ENCODE measurements around the gene HOXD13.

The HOXD13 gene

GRCh38 chr2:176093145-176093897 is 800 bp downstream of the HOXD13 start:
- no peak for DNase-seq (ENCODE audit: low read depth in 1 of 2, low spot score in 1 of 2)

- DNase-seq (ENCODE audit: low read depth in 1 of 2, low spot score in 1 of 2): no peak
Measured at GRCh38 chr2:176093898-176094249, 1.4 kb downstream of the HOXD13 start.

- DNase-seq (ENCODE audit: low read depth in 1 of 2, low spot score in 1 of 2): no peak
Measured at GRCh38 chr2:176094349-176094748, 1.8 kb downstream of the HOXD13 start.

GRCh38 chr2:176095421-176095820 is 2.9 kb downstream of the HOXD13 start:
- no peak for DNase-seq (ENCODE audit: low read depth in 1 of 2, low spot score in 1 of 2)

- DNase-seq (ENCODE audit: low read depth in 1 of 2, low spot score in 1 of 2): no peak
Measured at GRCh38 chr2:176096243-176096985, 3.9 kb downstream of the HOXD13 start.

GRCh38 chr2:176096986-176097819 is 4.7 kb downstream of the HOXD13 start:
- DNase-seq (ENCODE audit: low read depth in 1 of 2, low spot score in 1 of 2): peak in 1 of 2 donors; percentile 44

GRCh38 chr2:176097820-176098365 is 5.4 kb downstream of the HOXD13 start:
- DNase-seq (ENCODE audit: low read depth in 1 of 2, low spot score in 1 of 2): no peak

GRCh38 chr2:176098366-176099158 is 6.0 kb downstream of the HOXD13 start:
- DNase-seq (ENCODE audit: low read depth in 1 of 2, low spot score in 1 of 2): no peak

GRCh38 chr2:176099159-176099727 is 6.7 kb downstream of the HOXD13 start:
- no peak for DNase-seq (ENCODE audit: low read depth in 1 of 2, low spot score in 1 of 2)

GRCh38 chr2:176099728-176100546 is 7.4 kb downstream of the HOXD13 start, which contains the start of gene HOXD12:
TSS of gene HOXD12 (plus strand) at chr2:176099795. CDS start at chr2:176099802, 7 bp downstream.
- DNase-seq (ENCODE audit: low read depth in 1 of 2, low spot score in 1 of 2): no peak

GRCh38 chr2:176100547-176101140 is 8.1 kb downstream of the HOXD13 start:
- DNase-seq (ENCODE audit: low read depth in 1 of 2, low spot score in 1 of 2): no peak

GRCh38 chr2:176101216-176101830 is 8.8 kb downstream of the HOXD13 start:
- no peak for DNase-seq (ENCODE audit: low read depth in 1 of 2, low spot score in 1 of 2)

- no peak for DNase-seq (ENCODE audit: low read depth in 1 of 2, low spot score in 1 of 2)
Measured at GRCh38 chr2:176101842-176102241, 9.3 kb downstream of the HOXD13 start.

- no peak for DNase-seq (ENCODE audit: low read depth in 1 of 2, low spot score in 1 of 2)
Measured at GRCh38 chr2:176102309-176102866, 9.9 kb downstream of the HOXD13 start.

GRCh38 chr2:176103194-176103593 is 10.7 kb downstream of the HOXD13 start:
- no peak for DNase-seq (ENCODE audit: low read depth in 1 of 2, low spot score in 1 of 2)

GRCh38 chr2:176103742-176104315 is 11.3 kb downstream of the HOXD13 start:
- DNase-seq (ENCODE audit: low read depth in 1 of 2, low spot score in 1 of 2): no peak

- no peak for DNase-seq (ENCODE audit: low read depth in 1 of 2, low spot score in 1 of 2)
Measured at GRCh38 chr2:176104316-176105077, 12.0 kb downstream of the HOXD13 start.
